ENCODE measurements around the gene PFDN4.

DNA sequence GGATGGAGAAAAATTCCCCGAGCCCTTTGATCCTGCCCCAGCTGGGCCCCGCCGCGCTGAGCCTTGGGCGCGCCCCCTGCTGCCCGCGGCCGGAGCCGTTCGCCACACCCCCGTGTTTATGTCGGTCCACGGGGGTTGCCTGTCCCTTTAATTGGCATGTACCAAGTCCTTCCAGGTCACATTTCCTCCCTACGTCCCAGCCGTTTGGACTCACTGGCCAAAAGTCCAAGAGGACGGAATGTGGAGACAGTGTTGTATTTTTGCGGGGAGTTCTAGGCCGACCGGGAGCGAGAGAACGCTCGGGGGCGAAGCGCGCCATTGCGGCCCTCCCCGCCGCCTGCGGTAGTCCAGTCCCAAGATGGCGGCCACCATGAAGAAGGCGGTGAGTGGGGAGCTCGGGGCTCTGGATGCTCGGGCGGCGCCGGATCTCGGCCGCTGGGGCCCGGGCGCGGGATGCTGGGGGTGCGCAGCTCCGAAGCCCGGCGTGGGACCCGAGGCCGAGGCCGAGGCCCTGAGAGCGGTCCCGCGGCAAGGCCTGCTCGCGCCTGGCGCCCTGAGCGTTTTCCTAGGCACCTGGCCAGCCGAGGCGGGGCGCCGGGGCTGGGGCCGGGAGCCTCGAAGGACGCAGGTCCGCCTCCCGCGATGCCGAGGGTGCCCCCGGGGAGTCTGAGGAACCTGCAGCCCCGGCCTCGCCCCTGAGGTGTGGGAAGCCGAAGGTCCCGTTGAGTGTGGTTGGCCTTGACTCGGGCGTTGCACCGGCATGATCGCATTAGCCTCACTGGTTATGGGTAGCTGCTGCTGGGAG, at the start of gene PFDN4:
- TF ChIP-seq, protein P1, sequence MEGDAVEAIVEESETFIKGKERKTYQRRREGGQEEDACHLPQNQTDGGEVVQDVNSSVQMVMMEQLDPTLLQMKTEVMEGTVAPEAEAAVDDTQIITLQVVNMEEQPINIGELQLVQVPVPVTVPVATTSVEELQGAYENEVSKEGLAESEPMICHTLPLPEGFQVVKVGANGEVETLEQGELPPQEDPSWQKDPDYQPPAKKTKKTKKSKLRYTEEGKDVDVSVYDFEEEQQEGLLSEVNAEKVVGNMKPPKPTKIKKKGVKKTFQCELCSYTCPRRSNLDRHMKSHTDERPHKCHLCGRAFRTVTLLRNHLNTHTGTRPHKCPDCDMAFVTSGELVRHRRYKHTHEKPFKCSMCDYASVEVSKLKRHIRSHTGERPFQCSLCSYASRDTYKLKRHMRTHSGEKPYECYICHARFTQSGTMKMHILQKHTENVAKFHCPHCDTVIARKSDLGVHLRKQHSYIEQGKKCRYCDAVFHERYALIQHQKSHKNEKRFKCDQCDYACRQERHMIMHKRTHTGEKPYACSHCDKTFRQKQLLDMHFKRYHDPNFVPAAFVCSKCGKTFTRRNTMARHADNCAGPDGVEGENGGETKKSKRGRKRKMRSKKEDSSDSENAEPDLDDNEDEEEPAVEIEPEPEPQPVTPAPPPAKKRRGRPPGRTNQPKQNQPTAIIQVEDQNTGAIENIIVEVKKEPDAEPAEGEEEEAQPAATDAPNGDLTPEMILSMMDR (IDR thresholded peaks at IDR 0.05; ENCODE audit: borderline replicate concordance, extremely low read depth, low read length, poor library complexity, severe bottlenecking): peak; percentile 93
- no peak for TF ChIP-seq EZH2 (IDR thresholded peaks at IDR 0.05; ENCODE audit: borderline replicate concordance, low read depth, low read length, severe bottlenecking)
